H9 (cell line): ENCODE results near the gene ENOX2. TPM values are rescaled to one million over a fixed set of nuclear protein-coding genes. Genes with fewer than 3 reads are reported as not detected.

Experiments
- DNase-seq: peaks from one replicate; pipeline ENCODE4 v3.0.0-alpha.2; 2017
- H2AFZ ChIP-seq: one replicate; pipeline ENCODE4 v1.6.1; 2013; ENCODE audit warnings: mild to moderate bottlenecking, low read length, control low read depth, moderate library complexity
- H2AK5ac ChIP-seq: 2 replicates; pipeline ENCODE4 v1.6.1; 2013; ENCODE audit warnings: low read length, control low read depth, mixed read lengths; ENCODE audit not compliant: insufficient read length
- H2BK120ac ChIP-seq: one replicate; pipeline ENCODE4 v1.6.1; 2013; ENCODE audit warnings: low read depth, mild to moderate bottlenecking, low read length, control low read depth, inconsistent platforms; ENCODE audit not compliant: poor library complexity, severe bottlenecking
- H2BK12ac ChIP-seq: 2 replicates; pipeline ENCODE4 v1.6.1; 2013; ENCODE audit warnings: low read length, control low read depth, mixed read lengths, low read depth; ENCODE audit not compliant: insufficient read length
- H2BK15ac ChIP-seq: 2 replicates; pipeline ENCODE4 v1.6.1; 2013; ENCODE audit warnings: low read depth, low read length, control low read depth
- H2BK20ac ChIP-seq: one replicate; pipeline ENCODE4 v1.6.1; 2013; ENCODE audit warnings: low read depth, mild to moderate bottlenecking, low read length, control low read depth, inconsistent platforms; ENCODE audit not compliant: poor library complexity, severe bottlenecking
- H2BK5ac ChIP-seq: 2 replicates; pipeline ENCODE4 v1.6.1; 2013; ENCODE audit warnings: low read length, control low read depth, mixed read lengths; ENCODE audit not compliant: insufficient read length
- H3K14ac ChIP-seq: 2 replicates; pipeline ENCODE4 v1.6.1; 2013; ENCODE audit warnings: low read length, control low read depth; ENCODE audit not compliant: insufficient read depth
- H3K18ac ChIP-seq: 2 replicates; pipeline ENCODE4 v1.6.1; 2013; ENCODE audit warnings: low read depth, mild to moderate bottlenecking, mixed read lengths, low read length, control low read depth; ENCODE audit not compliant: insufficient read length
- H3K23ac ChIP-seq: 2 replicates; pipeline ENCODE4 v1.6.1; 2013; ENCODE audit warnings: low read length, control low read depth, mixed read lengths, low read depth; ENCODE audit not compliant: insufficient read length
- H3K23me2 ChIP-seq: 2 replicates; pipeline ENCODE4 v1.6.1; 2013; ENCODE audit warnings: low read depth, mild to moderate bottlenecking, mixed read lengths, low read length, control low read depth; ENCODE audit not compliant: insufficient read length, poor library complexity, severe bottlenecking
- H3K27ac ChIP-seq: 2 replicates; pipeline ENCODE4 v1.5.1; 2013; ENCODE audit warnings: low read length, control low read depth, mixed read lengths, low read depth; ENCODE audit not compliant: insufficient read length
- H3K27me3 ChIP-seq: 2 replicates; pipeline ENCODE4 v1.6.1; 2013; ENCODE audit warnings: low read length, control low read depth, inconsistent platforms; ENCODE audit not compliant: insufficient read depth
- H3K4ac ChIP-seq: 2 replicates; pipeline ENCODE4 v1.6.1; 2013; ENCODE audit warnings: low read depth, mild to moderate bottlenecking, control low read depth, inconsistent platforms, low read length, moderate library complexity
- H3K4me1 ChIP-seq: 2 replicates; pipeline ENCODE4 v1.6.1; 2013; ENCODE audit warnings: low read length, control low read depth, inconsistent platforms; ENCODE audit not compliant: insufficient read depth
- H3K4me2 ChIP-seq: 2 replicates; pipeline ENCODE4 v1.6.1; 2013; ENCODE audit warnings: low read length, control low read depth, mixed read lengths; ENCODE audit not compliant: insufficient read length, insufficient read depth
- H3K56ac ChIP-seq: 2 replicates; pipeline ENCODE4 v1.6.1; 2013; ENCODE audit warnings: low read depth, mild to moderate bottlenecking, mixed read lengths, low read length, control low read depth; ENCODE audit not compliant: insufficient read length
- H3K79me1 ChIP-seq: 2 replicates; pipeline ENCODE4 v1.6.1; 2013; ENCODE audit warnings: low read depth, mild to moderate bottlenecking, moderate library complexity, low read length, control low read depth, inconsistent platforms; ENCODE audit not compliant: insufficient read depth, poor library complexity, severe bottlenecking
- H3K79me2 ChIP-seq: 2 replicates; pipeline ENCODE4 v1.6.1; 2013; ENCODE audit warnings: low read length, control low read depth, inconsistent platforms; ENCODE audit not compliant: insufficient read depth
- H3K9ac ChIP-seq: 2 replicates; pipeline ENCODE4 v1.6.1; 2013; ENCODE audit warnings: low read length, control low read depth, mixed read lengths; ENCODE audit not compliant: insufficient read length; ENCODE audit errors: extremely low read depth
- H3K9me3 ChIP-seq: one replicate; pipeline ENCODE4 v1.6.1; 2013; ENCODE audit warnings: low read depth, low read length, inconsistent platforms; ENCODE audit not compliant: control insufficient read depth
- H3T11ph ChIP-seq: one replicate; pipeline ENCODE4 v1.6.1; 2013; ENCODE audit warnings: mild to moderate bottlenecking, low read length, control low read depth, inconsistent platforms
- H4K20me1 ChIP-seq: one replicate; pipeline ENCODE4 v1.6.1; 2013; ENCODE audit not compliant: control insufficient read depth, insufficient read length, insufficient read depth
- H4K5ac ChIP-seq: 2 replicates; pipeline ENCODE4 v1.6.1; 2013; ENCODE audit warnings: low read depth, mild to moderate bottlenecking, mixed read lengths, low read length, control low read depth; ENCODE audit not compliant: insufficient read length
- H4K8ac ChIP-seq: replicated peaks from 2 replicates; pipeline ENCODE4 v1.6.1; 2013; ENCODE audit warnings: low read length, control low read depth, mixed read lengths, low read depth; ENCODE audit not compliant: insufficient read length
- H4K91ac ChIP-seq: 2 replicates; pipeline ENCODE4 v1.6.1; 2013; ENCODE audit warnings: low read depth, mild to moderate bottlenecking, moderate library complexity, mixed read lengths, low read length, control low read depth; ENCODE audit not compliant: insufficient read length
- H3K27ac Mint-ChIP-seq, 3 experiments: 2 replicates in 2 of 3; 3 replicates in 1 of 3; pipeline ENCODE4 v1.8.0; 2020 to 2021; ENCODE audit warnings: mixed read lengths in 3 of 3, mild to moderate bottlenecking in 1 of 3, moderate library complexity in 1 of 3
- H3K27me3 Mint-ChIP-seq: 2 replicates; pipeline ENCODE4 v1.8.0; 2021; ENCODE audit warnings: low read depth, mild to moderate bottlenecking, moderate library complexity, mixed read lengths
- H3K36me3 Mint-ChIP-seq, 3 experiments: 2 replicates in 2 of 3; 3 replicates in 1 of 3; pipeline ENCODE4 v1.8.0; 2020 to 2021; ENCODE audit warnings: low read depth in 3 of 3, mixed read lengths in 3 of 3; ENCODE audit not compliant: insufficient read depth in 1 of 3
- H3K4me1 Mint-ChIP-seq, 2 experiments: 2 replicates each; pipeline ENCODE4 v1.8.0; 2020; ENCODE audit warnings: mixed read lengths in 2 of 2
- H3K4me3 Mint-ChIP-seq, 2 experiments: 2 replicates in 1 of 2; 3 replicates in 1 of 2; pipeline ENCODE4 v1.8.0; 2020 to 2021; ENCODE audit warnings: mild to moderate bottlenecking in 2 of 2, mixed read lengths in 2 of 2, moderate library complexity in 1 of 2
- H3K9me3 Mint-ChIP-seq, 2 experiments: 2 replicates in 1 of 2; 3 replicates in 1 of 2; pipeline ENCODE4 v1.8.0; 2020; ENCODE audit warnings: mild to moderate bottlenecking in 2 of 2, mixed read lengths in 2 of 2, moderate library complexity in 1 of 2
- WGBS: extraction: QIAGEN DNeasy Blood & Tissue Kit; methylation state at CpG from one replicate; pipeline ENCODE4 v1.1.7; 2013; ENCODE audit warnings: missing lambda C conversion rate, low lambda C conversion rate, mixed read lengths; ENCODE audit not compliant: insufficient read length; ENCODE audit errors: extremely low coverage; 5-methylcytosine and 5-hydroxymethylcytosine counted together
- total RNA-seq: library from RNA; stranded (reverse); gene quantifications from 2 replicates; pipeline ENCODE4 v1.2.1, GENCODE V29; 2021
- TF ChIP-seq, protein P1 (sequence below): fragments of 200-600 bp; sonication (generic); conservative IDR thresholded peaks from 3 replicates; pipeline ENCODE4 v1.8.0; 2021; ENCODE audit warnings: antibody characterized with exemption, mild to moderate bottlenecking

The ENOX2 gene
- total RNA-seq, 1 experiment from 2014 or later = 17.7 TPM

- no peak overlapping the region for H3K23ac ChIP-seq
- no peak overlapping the region for H3K9ac ChIP-seq
- Mint-ChIP-seq H3K4me3 (no peak overlapping the region), H3K36me3 (no peaks in the 10 kb centered on the region), H3K9me3 (no peaks in the 10 kb centered on the region; a peak in 1 of 5 replicates), H3K4me1 (0 out of 4 replicates have a peak, but pooled peaks cover 0 to 2% of the 10 kb centered on the region in 2 experiments), H3K27me3 (no peaks in the 10 kb centered on the region), H3K27ac (no peak overlapping the region; a peak in 1 of 7 replicates)
- H2AK5ac ChIP-seq = no peak overlapping the region
- no peak overlapping the region for H3K4me2 ChIP-seq
- no peaks in the 10 kb centered on the region for H3K27me3 ChIP-seq
- no peaks in the 10 kb centered on the region for H3K4me1 ChIP-seq
- H3K23me2 ChIP-seq = no peaks in the 10 kb centered on the region
- no peak overlapping the region for H4K5ac ChIP-seq
- no peaks in the 10 kb centered on the region for H3K9me3 ChIP-seq
- no peak overlapping the region for H4K8ac ChIP-seq
- H3K14ac ChIP-seq = no peak overlapping the region
- no peaks in the 10 kb centered on the region for H3K79me2 ChIP-seq
- H3T11ph ChIP-seq = no peak overlapping the region
- no peaks in the 10 kb centered on the region for H4K20me1 ChIP-seq
- no peak overlapping the region for H2BK20ac ChIP-seq
- no peaks in the 10 kb centered on the region for H3K79me1 ChIP-seq
- TF ChIP-seq, protein P1, sequence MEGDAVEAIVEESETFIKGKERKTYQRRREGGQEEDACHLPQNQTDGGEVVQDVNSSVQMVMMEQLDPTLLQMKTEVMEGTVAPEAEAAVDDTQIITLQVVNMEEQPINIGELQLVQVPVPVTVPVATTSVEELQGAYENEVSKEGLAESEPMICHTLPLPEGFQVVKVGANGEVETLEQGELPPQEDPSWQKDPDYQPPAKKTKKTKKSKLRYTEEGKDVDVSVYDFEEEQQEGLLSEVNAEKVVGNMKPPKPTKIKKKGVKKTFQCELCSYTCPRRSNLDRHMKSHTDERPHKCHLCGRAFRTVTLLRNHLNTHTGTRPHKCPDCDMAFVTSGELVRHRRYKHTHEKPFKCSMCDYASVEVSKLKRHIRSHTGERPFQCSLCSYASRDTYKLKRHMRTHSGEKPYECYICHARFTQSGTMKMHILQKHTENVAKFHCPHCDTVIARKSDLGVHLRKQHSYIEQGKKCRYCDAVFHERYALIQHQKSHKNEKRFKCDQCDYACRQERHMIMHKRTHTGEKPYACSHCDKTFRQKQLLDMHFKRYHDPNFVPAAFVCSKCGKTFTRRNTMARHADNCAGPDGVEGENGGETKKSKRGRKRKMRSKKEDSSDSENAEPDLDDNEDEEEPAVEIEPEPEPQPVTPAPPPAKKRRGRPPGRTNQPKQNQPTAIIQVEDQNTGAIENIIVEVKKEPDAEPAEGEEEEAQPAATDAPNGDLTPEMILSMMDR = no peak
- no peak overlapping the region for H2BK12ac ChIP-seq
- no CpG with 5 or more reads among the region's 2 CpGs for WGBS
- no peak overlapping the region for H2AFZ ChIP-seq
- no peak for DNase-seq
- H3K27ac ChIP-seq = no peak overlapping the region
- H2BK120ac ChIP-seq = no peak overlapping the region
- no peak overlapping the region for H2BK5ac ChIP-seq
- H3K18ac ChIP-seq = no peak overlapping the region
- H4K91ac ChIP-seq = no peak overlapping the region
- H2BK15ac ChIP-seq = no peak overlapping the region
- no peak overlapping the region for H3K4ac ChIP-seq
- no peak overlapping the region for H3K56ac ChIP-seq
These were observed 220.0 kb downstream of the ENOX2 start for GRCh38 chrX:130682990-130683389.
